ENCODE data around the gene GRIK4. TPM values are rescaled to one million over a fixed set of nuclear protein-coding genes. Genes with fewer than 3 reads are reported as not detected.

The GRIK4 gene
- total RNA-seq, 1 donor from 2014 or later, result 4.5 TPM

DNA sequence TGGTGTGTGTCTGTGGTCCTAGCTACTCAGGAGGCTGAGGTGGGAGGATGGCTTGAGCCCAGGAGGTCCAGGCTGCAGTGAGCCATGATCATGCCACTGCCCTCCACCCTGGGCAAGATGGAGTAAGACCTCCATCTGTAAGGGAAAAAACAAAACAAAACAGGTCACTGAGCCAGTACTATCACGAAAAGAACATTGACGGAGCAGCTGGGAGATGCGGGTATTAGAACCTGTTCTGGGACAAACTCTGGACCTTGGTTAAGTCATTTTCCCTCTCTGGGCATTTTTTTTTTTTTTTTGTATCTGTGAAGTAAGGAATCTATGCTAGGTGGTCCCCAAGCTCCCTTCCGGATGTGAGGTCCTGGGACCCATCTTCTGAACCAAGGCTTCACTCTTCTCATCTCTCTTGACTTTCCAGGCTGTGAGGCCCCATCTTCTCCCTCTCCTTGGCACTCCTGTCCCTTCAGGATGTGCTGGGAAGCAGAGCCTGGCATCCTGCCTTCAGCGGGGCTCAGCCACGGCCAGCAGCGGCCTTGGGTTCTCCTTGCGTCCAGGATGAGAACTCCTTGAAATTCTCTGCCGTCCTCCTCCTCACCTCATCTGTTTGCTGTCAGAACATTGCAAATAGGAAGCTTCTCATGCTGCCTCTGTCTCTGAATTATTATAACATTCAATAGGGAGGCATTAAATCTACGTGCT lies 130.8 kb downstream of the GRIK4 start:
- no peak for DNase-seq (ENCODE audit: low spot score)
- Mint-ChIP-seq H3K27me3 (ENCODE audit: unreplicated experiment) (peaks cover 4% of the 10 kb centered on the region), H3K36me3 (ENCODE audit: low read depth, unreplicated experiment) (no peaks in the 10 kb centered on the region), H3K27ac (ENCODE audit: unreplicated experiment) (no peak overlapping the region), H3K4me3 (ENCODE audit: unreplicated experiment) (no peak overlapping the region), H3K4me1 (ENCODE audit: unreplicated experiment) (peaks cover 13% of the 10 kb centered on the region), H3K9me3 (ENCODE audit: unreplicated experiment) (no peaks in the 10 kb centered on the region)
- TF ChIP-seq, protein P1, sequence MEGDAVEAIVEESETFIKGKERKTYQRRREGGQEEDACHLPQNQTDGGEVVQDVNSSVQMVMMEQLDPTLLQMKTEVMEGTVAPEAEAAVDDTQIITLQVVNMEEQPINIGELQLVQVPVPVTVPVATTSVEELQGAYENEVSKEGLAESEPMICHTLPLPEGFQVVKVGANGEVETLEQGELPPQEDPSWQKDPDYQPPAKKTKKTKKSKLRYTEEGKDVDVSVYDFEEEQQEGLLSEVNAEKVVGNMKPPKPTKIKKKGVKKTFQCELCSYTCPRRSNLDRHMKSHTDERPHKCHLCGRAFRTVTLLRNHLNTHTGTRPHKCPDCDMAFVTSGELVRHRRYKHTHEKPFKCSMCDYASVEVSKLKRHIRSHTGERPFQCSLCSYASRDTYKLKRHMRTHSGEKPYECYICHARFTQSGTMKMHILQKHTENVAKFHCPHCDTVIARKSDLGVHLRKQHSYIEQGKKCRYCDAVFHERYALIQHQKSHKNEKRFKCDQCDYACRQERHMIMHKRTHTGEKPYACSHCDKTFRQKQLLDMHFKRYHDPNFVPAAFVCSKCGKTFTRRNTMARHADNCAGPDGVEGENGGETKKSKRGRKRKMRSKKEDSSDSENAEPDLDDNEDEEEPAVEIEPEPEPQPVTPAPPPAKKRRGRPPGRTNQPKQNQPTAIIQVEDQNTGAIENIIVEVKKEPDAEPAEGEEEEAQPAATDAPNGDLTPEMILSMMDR (IDR thresholded peaks at IDR 0.05; ENCODE audit: unreplicated experiment), result no peak

DNA sequence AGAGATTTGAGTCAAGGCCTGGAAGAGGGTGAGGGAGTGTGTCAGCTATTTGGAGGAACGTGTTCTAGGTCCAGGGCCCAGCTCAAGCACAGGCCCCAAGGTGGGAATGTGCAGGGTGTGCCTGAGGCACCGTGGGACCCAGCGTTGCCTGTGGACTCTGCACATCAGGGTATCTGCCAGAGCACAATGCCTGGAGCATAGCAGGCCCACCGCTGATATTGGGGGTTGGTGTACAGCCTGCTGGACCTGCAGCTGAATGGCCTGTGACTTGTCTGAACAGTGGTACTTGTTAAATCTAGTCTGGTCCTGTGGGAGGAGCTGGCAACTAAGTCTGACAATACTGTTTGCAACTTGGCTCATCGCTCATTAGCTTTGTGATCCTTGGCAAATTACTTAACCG lies 131.7 kb downstream of the GRIK4 start:
- DNase-seq (ENCODE audit: low spot score), result no peak
- no peak overlapping the region for H3K27ac Mint-ChIP-seq (ENCODE audit: unreplicated experiment)
- no peak overlapping the region for H3K4me3 Mint-ChIP-seq (ENCODE audit: unreplicated experiment)
- H3K36me3 Mint-ChIP-seq (ENCODE audit: low read depth, unreplicated experiment), result no peaks in the 10 kb centered on the region
- no peaks in the 10 kb centered on the region for H3K9me3 Mint-ChIP-seq (ENCODE audit: unreplicated experiment)
- TF ChIP-seq, protein P1 (IDR thresholded peaks at IDR 0.05; ENCODE audit: unreplicated experiment), result no peak
- H3K4me1 Mint-ChIP-seq (ENCODE audit: unreplicated experiment), result peaks cover 13% of the 10 kb centered on the region
- H3K27me3 Mint-ChIP-seq (ENCODE audit: unreplicated experiment), result peaks cover 4% of the 10 kb centered on the region

DNA sequence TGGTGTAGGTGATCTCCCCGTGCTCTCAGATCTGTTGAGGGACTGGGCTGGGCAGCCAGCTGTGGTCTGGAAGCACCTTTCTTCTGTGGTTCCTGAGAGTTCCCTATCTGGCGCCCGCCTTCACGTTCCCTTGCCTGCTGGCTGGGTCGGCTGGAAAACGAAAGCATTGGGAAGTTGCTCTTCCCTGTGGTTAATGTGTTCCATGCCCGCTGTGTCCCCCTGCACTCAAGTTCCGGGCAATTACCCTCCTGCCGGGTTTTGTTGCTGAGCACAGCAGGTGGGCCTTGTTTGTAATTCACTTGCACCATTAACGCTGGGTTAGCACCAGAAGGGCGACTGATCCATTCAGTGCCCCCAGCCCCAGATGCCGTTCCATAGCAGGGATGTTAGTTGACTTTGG lies 134.1 kb downstream of the GRIK4 start:
- H3K27ac Mint-ChIP-seq (ENCODE audit: unreplicated experiment), result no peak overlapping the region
- H3K9me3 Mint-ChIP-seq (ENCODE audit: unreplicated experiment), result no peaks in the 10 kb centered on the region
- H3K4me1 Mint-ChIP-seq (ENCODE audit: unreplicated experiment), result peaks cover 13% of the 10 kb centered on the region
- TF ChIP-seq, protein P1 (IDR thresholded peaks at IDR 0.05; ENCODE audit: unreplicated experiment), result no peak
- H3K27me3 Mint-ChIP-seq (ENCODE audit: unreplicated experiment), result peaks cover 5% of the 10 kb centered on the region
- no peaks in the 10 kb centered on the region for H3K36me3 Mint-ChIP-seq (ENCODE audit: low read depth, unreplicated experiment)
- no peak overlapping the region for H3K4me3 Mint-ChIP-seq (ENCODE audit: unreplicated experiment)
- no peak for DNase-seq (ENCODE audit: low spot score)

DNA sequence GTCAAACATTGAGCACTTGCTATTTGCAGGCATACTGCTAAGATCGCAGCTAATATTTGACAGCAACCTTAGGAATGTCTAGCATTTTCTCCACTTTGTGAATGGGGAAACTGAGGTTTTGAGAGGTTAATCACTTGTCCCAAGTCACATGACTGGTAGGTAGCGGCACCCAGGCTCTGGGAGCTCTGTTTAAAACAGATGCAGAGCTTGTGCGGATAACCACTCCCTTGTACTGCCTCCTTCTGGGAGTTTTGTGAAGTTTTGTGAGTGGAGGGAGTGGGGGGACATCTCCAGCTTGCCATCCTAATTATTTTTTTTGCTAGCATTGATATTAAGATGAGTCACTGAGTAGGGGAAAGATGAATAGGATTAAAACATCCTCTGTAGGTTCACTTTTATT lies 134.7 kb downstream of the GRIK4 start:
- peaks cover 13% of the 10 kb centered on the region for H3K4me1 Mint-ChIP-seq (ENCODE audit: unreplicated experiment)

DNA sequence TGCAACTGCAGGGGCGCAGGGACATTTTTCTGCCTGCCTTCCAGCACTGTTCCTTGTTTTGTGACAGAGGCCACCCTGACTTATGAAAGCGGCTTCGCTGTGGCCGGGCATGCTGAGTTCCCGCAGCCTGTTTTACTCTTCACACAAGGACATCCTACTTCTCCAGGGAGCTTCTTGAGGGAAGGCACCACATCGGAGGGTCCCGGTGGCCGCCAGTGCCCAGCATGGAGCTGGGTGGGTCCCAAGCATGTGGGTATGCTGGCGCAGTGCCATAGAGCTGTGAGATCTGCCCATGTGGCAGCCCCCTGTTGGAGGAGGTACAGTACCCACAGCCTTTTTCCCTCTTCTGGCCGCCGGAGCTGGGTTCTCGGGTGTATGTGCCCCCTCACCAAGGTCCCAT lies 136.1 kb downstream of the GRIK4 start:
- H3K4me3 Mint-ChIP-seq (ENCODE audit: unreplicated experiment), result no peak overlapping the region
- TF ChIP-seq, protein P1 (IDR thresholded peaks at IDR 0.05; ENCODE audit: unreplicated experiment), result no peak
- no peaks in the 10 kb centered on the region for H3K36me3 Mint-ChIP-seq (ENCODE audit: low read depth, unreplicated experiment)
- H3K27ac Mint-ChIP-seq (ENCODE audit: unreplicated experiment), result no peak overlapping the region
- H3K27me3 Mint-ChIP-seq (ENCODE audit: unreplicated experiment), result peaks cover 5% of the 10 kb centered on the region
- no peaks in the 10 kb centered on the region for H3K9me3 Mint-ChIP-seq (ENCODE audit: unreplicated experiment)
- DNase-seq (ENCODE audit: low spot score), result no peak
- peaks cover 9% of the 10 kb centered on the region for H3K4me1 Mint-ChIP-seq (ENCODE audit: unreplicated experiment)

More for the DNA sequence above, 134.7 kb downstream of the GRIK4 start:
- Mint-ChIP-seq H3K36me3 (ENCODE audit: low read depth, unreplicated experiment) (no peaks in the 10 kb centered on the region), H3K9me3 (ENCODE audit: unreplicated experiment) (no peaks in the 10 kb centered on the region), H3K4me3 (ENCODE audit: unreplicated experiment) (no peak overlapping the region), H3K27ac (ENCODE audit: unreplicated experiment) (no peak overlapping the region), H3K27me3 (ENCODE audit: unreplicated experiment) (peaks cover 5% of the 10 kb centered on the region)
- TF ChIP-seq, protein P1 (IDR thresholded peaks at IDR 0.05; ENCODE audit: unreplicated experiment), result no peak
- DNase-seq (ENCODE audit: low spot score), result no peak
